K562 (cell line): ENCODE measurements around the gene EXOG. TPM values are rescaled to one million over a fixed set of nuclear protein-coding genes. Genes with fewer than 3 reads are reported as not detected.

Experiments used
- ATAC-seq: fragments of 200-7000 bp; cut with Tn5 transposase; 3 replicates; pipeline ENCODE4 v1.9.1; 2020; ENCODE audit warnings: moderate library complexity
- BruUV-seq: library from RNA; stranded (reverse); fragments of 400-500 nt; replicated peaks from 2 replicates; lab custom pipeline; 2021; lab: Mats Ljungman, UMichigan
- CTCF ChIA-PET: fragments of 300-600 bp; formaldehyde crosslinking; extraction: SDS; loops from one replicate; lab custom pipeline; 2021; ENCODE audit warnings: low intra/inter-chr PET ratio; lab: Yijun Ruan, JAX
- POLR2A ChIA-PET: fragments of 300-600, 350-650 bp; sonication (Branson Sonifier 250); formaldehyde crosslinking; extraction: SDS; loops from one replicate; lab custom pipeline; 2021; ENCODE audit warnings: antibody characterized with exemption, inconsistent platforms; lab: Yijun Ruan, JAX
- DNase-seq, 4 experiments: peaks; one replicate each; pipeline versions ENCODE4 v3.0.0 to v3.0.0-alpha.2; 2011 to 2018; ENCODE audit warnings: low spot score in 3 of 4, mixed read lengths in 3 of 4; ENCODE audit errors: extremely low read depth in 1 of 4
- FAIRE-seq: peaks from 2 replicates; lab custom pipeline; 2011; peaks lifted over from hg19 to GRCh38; lab: Jason Lieb, UNC
- H2AFZ ChIP-seq: 2 replicates; pipeline ENCODE4 v1.6.0; 2011; ENCODE audit warnings: low read depth, low read length, control low read depth, inconsistent platforms
- H3K27ac ChIP-seq: fragments of 200-600 bp; 3 replicates; pipeline ENCODE4 v1.8.0; 2011; ENCODE audit warnings: low read depth, mild to moderate bottlenecking, control low read depth, inconsistent platforms, low read length, moderate library complexity, mixed read lengths; ENCODE audit errors: extremely low read depth
- H3K27me3 ChIP-seq, 2 experiments: fragments of 300-600 bp in 1 of 2; 2 replicates in 1 of 2; 3 replicates in 1 of 2; pipeline versions ENCODE4 v1.6.0 to v1.8.0; 2011; ENCODE audit warnings: inconsistent platforms in 2 of 2, low read length in 2 of 2, mild to moderate bottlenecking in 1 of 2, mixed read lengths in 1 of 2, moderate library complexity in 1 of 2; ENCODE audit not compliant: control insufficient read depth in 2 of 2, insufficient read depth in 2 of 2
- H3K36me3 ChIP-seq: fragments of 300-600 bp; 3 replicates; pipeline ENCODE4 v1.8.0; 2011; ENCODE audit warnings: mild to moderate bottlenecking, low read length, inconsistent platforms; ENCODE audit not compliant: control insufficient read depth, insufficient read depth
- H3K4me1 ChIP-seq, 2 experiments: fragments of 200-600 bp in 1 of 2; replicated peaks in 1 of 2; 2 replicates in 1 of 2; 3 replicates in 1 of 2; pipeline versions ENCODE4 v1.5.1 to v1.8.0; 2011; ENCODE audit warnings: inconsistent platforms in 2 of 2, low read length in 2 of 2, mild to moderate bottlenecking in 1 of 2, mixed read lengths in 1 of 2, moderate library complexity in 1 of 2; ENCODE audit not compliant: control insufficient read depth in 2 of 2, insufficient read depth in 2 of 2
- H3K4me2 ChIP-seq: 2 replicates; pipeline ENCODE4 v1.6.1; 2011; ENCODE audit warnings: low read length, control low read depth, inconsistent platforms, mixed read lengths; ENCODE audit not compliant: insufficient read depth
- H3K4me3 ChIP-seq: fragments of 200-600 bp; sonication (generic), shearing (Covaris generic); 2 replicates; pipeline ENCODE4 v1.5.1; 2016; ENCODE audit warnings: control low read depth, inconsistent platforms
- H3K79me2 ChIP-seq: fragments of 200-600 bp; 3 replicates; pipeline ENCODE4 v1.8.0; 2011; ENCODE audit warnings: low read length, inconsistent platforms; ENCODE audit not compliant: control insufficient read depth, insufficient read depth
- H3K9ac ChIP-seq, 2 experiments: 2 replicates each; pipeline versions ENCODE4 v1.6.0 to v1.6.1; 2011; ENCODE audit warnings: low read depth in 2 of 2, low read length in 2 of 2, control low read depth in 1 of 2, inconsistent platforms in 1 of 2, mild to moderate bottlenecking in 1 of 2, mixed read lengths in 1 of 2; ENCODE audit not compliant: insufficient read depth in 1 of 2
- H3K9me1 ChIP-seq: one replicate; pipeline ENCODE4 v1.6.0; 2011; ENCODE audit warnings: inconsistent platforms, mild to moderate bottlenecking, low read length, moderate library complexity; ENCODE audit not compliant: control insufficient read depth, insufficient read depth
- H3K9me3 ChIP-seq: replicated peaks from 2 replicates; pipeline ENCODE4 v1.5.1; 2011; ENCODE audit warnings: low read depth, low read length, inconsistent platforms; ENCODE audit not compliant: control insufficient read depth, insufficient read depth
- H4K20me1 ChIP-seq: replicated peaks from 2 replicates; pipeline ENCODE4 v1.6.1; 2011; ENCODE audit warnings: low read length, inconsistent platforms, mixed read lengths; ENCODE audit not compliant: control insufficient read depth, insufficient read depth
- ARNT ChIP-seq, 2 experiments: fragments of 450-650 bp; IDR thresholded peaks; 2 replicates each; pipeline ENCODE4 v1.6.1; 2016; ENCODE audit warnings: mild to moderate bottlenecking in 1 of 2
- CCNT2 ChIP-seq: IDR thresholded peaks from 2 replicates; pipeline ENCODE4 v1.6.1; 2011; ENCODE audit warnings: borderline replicate concordance, low read depth, mild to moderate bottlenecking, moderate library complexity, mixed read lengths, low read length; ENCODE audit not compliant: insufficient read length; ENCODE audit errors: extremely low read depth
- GABPA ChIP-seq: fragments of 200-800 bp; sonication (Bioruptor generic); conservative IDR thresholded peaks from 2 replicates; pipeline ENCODE4 v1.6.1; 2016; ENCODE audit warnings: low read depth, missing genetic modification characterization, missing compliant biosample characterization
- JUND ChIP-seq, 2 experiments: IDR thresholded peaks; 2 replicates in 1 of 2; 3 replicates in 1 of 2; pipeline ENCODE4 v1.6.1; 2011; ENCODE audit warnings: borderline replicate concordance in 2 of 2, low read depth in 2 of 2, low read length in 2 of 2, improper control_type of control experiment in 1 of 2, missing biosample characterization in 1 of 2, missing genetic modification characterization in 1 of 2, missing genetic modification reagents in 1 of 2
- KAT8 ChIP-seq: fragments of 450-650 bp; IDR thresholded peaks from 2 replicates; pipeline ENCODE4 v1.6.1; 2016; ENCODE audit warnings: low read depth, mild to moderate bottlenecking
- LARP7 ChIP-seq: fragments of 450-650 bp; IDR thresholded peaks from 2 replicates; pipeline ENCODE4 v1.6.1; 2016
- MIER1 ChIP-seq: fragments of 450-650 bp; IDR thresholded peaks from 2 replicates; pipeline ENCODE4 v1.6.1; 2016; ENCODE audit warnings: antibody characterized with exemption, mild to moderate bottlenecking, low read depth
- NCOR1 ChIP-seq: fragments of 450-650 bp; IDR thresholded peaks from 2 replicates; pipeline ENCODE4 v1.6.1; 2016; ENCODE audit warnings: mild to moderate bottlenecking, moderate library complexity
- NFRKB ChIP-seq: fragments of 450-650 bp; IDR thresholded peaks from 2 replicates; pipeline ENCODE4 v1.6.1; 2016; ENCODE audit warnings: low read depth
- RAD51 ChIP-seq: fragments of 450-650 bp; IDR thresholded peaks from 2 replicates; pipeline ENCODE4 v1.7.1; 2016; ENCODE audit warnings: low read depth, mild to moderate bottlenecking, borderline replicate concordance
- SAFB2 ChIP-seq: fragments of 200-400 bp; formaldehyde crosslinking; IDR thresholded peaks from 2 replicates; pipeline ENCODE4 v1.6.1; 2018; ENCODE audit warnings: borderline replicate concordance, low read length, low read depth, moderate library complexity; ENCODE audit not compliant: severe bottlenecking
- ZFPM2 ChIP-seq: fragments of 250-450 bp; sonication (Bioruptor Pico); IDR thresholded peaks from 2 replicates; pipeline ENCODE4 v1.5.1; 2022; ENCODE audit warnings: mild to moderate bottlenecking
- ZNF197 ChIP-seq: fragments of 200-800 bp; sonication (Bioruptor generic); IDR thresholded peaks from 2 replicates; pipeline ENCODE4 v1.6.1; 2016; ENCODE audit warnings: low read depth, missing genetic modification characterization, missing compliant biosample characterization
- ZNF551 ChIP-seq: fragments of 250-450 bp; sonication (Bioruptor Pico); IDR thresholded peaks from 2 replicates; pipeline ENCODE4 v1.5.0; 2021; ENCODE audit warnings: mild to moderate bottlenecking, moderate library complexity
- WGBS: fragments of 100-300 bp; shearing (Covaris generic); methylation state at CpG from one replicate; pipeline ENCODE4 v1.1.6; 2016; ENCODE audit warnings: low coverage, mixed read lengths; ENCODE audit not compliant: insufficient coverage; ENCODE audit errors: missing lambda C conversion rate; 5-methylcytosine and 5-hydroxymethylcytosine counted together
- in situ Hi-C: fragments of 300-500 bp; cut with MboI; formaldehyde crosslinking; loops from 4 replicates; pipeline ENCODE4 v1.15.0; 2018; ENCODE audit warnings: inconsistent platforms, mixed read lengths
- intact Hi-C: fragments of 100-400 bp; cut with micrococcal nuclease; formaldehyde crosslinking; loops from 2 replicates; pipeline ENCODE4 v1.14.2; 2022
- polyA plus RNA-seq, 8 experiments: library from polyadenylated mRNA; depleted of rRNA in 4 of 8; stranded (reverse) in 5 of 8; unstranded in 3 of 8; fragments of >200 nt; fragmentation: Nextera tagmentation in 2 of 8; fragmentation: Illumina TruSeq in 1 of 8; extraction: Ambion mirVana in 2 of 8; extraction: Trizol in 1 of 8; gene quantifications; 2 replicates each; pipeline versions ENCODE4 v1.2.1 to v1.2.3, GENCODE V29; 2011 to 2014; ENCODE audit warnings: inconsistent platforms in 1 of 8, missing spikeins in 1 of 8
- total RNA-seq, 7 experiments: library from RNA; depleted of rRNA in 6 of 7; stranded (reverse); fragments of >200 nt in 6 of 7; fragmentation: Illumina TruSeq in 2 of 7; extraction: Trizol in 2 of 7; gene quantifications; 2 replicates each; pipeline versions ENCODE4 v1.2.1 to v1.2.3, GENCODE V29; 2011 to 2021; ENCODE audit warnings: low replicate concordance in 1 of 7
- TF ChIP-seq, protein P1 (sequence below): fragments of 450-650 bp; IDR thresholded peaks from 2 replicates; pipeline ENCODE4 v1.6.1; 2016
- TF ChIP-seq, protein P2 (sequence below): sonication (generic); formaldehyde crosslinking; IDR thresholded peaks from 2 replicates; pipeline ENCODE4 v1.9.0; 2022; ENCODE audit warnings: mild to moderate bottlenecking, missing genetic modification reagents

The EXOG gene
- total and polyA plus RNA-seq, 9 of the 15 experiments (the other 6 are each of a cell fraction or from before 2014, with no cell fraction given): 10.8 to 21.7 (median 14.8) TPM

DNA sequence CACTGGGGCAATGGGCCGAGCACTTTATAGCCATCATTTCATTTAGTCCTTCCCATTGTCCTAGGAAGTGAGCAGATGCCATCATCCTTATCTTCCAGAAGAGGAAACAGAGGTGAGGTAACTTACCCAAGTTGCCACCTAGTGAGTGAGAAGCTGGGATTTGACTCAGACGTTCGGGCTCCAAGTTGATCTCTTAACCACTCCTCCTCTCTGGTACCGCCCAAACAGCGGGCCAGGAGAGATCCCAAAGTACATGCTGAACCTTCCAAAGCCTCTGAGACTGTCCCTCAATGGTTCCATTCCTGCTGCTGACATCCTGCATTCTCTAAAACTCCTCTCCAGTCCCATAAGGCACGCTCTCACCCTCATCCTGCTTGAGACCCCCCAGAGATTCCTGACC is 56.2 kb downstream of the EXOG start:
- ChIA-PET POLR2A (no interaction called here), CTCF (no interaction called here)
- Histone ChIP-seq H3K9me3 (no peaks in the 10 kb centered on the region), H4K20me1 (no peaks in the 10 kb centered on the region; the same call in 1 of the 2 replicates), H3K9ac (no peak overlapping the region), H3K27me3 (peaks cover 46 to 61% of the 10 kb centered on the region in 2 experiments), H3K79me2 (no peaks in the 10 kb centered on the region), H3K36me3 (no peaks in the 10 kb centered on the region), H3K4me2 (no peak overlapping the region), H3K27ac (no peak overlapping the region)
- WGBS: 0% methylated on average over 6 of the region's 6 CpGs
- no peak for DNase-seq
- in situ Hi-C loops: no loop called here
- no peak for TF ChIP-seq JUND (IDR thresholded peaks at IDR 0.05; ENCODE audit: borderline replicate concordance, low read depth, low read length)
- TF ChIP-seq JUND (tag; IDR thresholded peaks at IDR 0.05; ENCODE audit: borderline replicate concordance, low read depth, low read length): no peak
- no peak for TF ChIP-seq GABPA (tag)
- TF ChIP-seq ZNF551 (CRISPR knock-in tag): no peak
- TF ChIP-seq ZNF197 (CRISPR knock-in tag): no peak
- TF ChIP-seq, all 486 proteins: peak for 0
- ATAC-seq (no peak), FAIRE-seq (no peak)
- Histone ChIP-seq H3K4me3 (no peak overlapping the region), H3K4me1 (no peaks in the 10 kb centered on the region; a peak in 1 of 5 replicates), H2AFZ (no peak overlapping the region), H3K9me1 (no peaks in the 10 kb centered on the region)
- intact Hi-C loops: no loop called here
- BruUV-seq: no TSS peak

DNA sequence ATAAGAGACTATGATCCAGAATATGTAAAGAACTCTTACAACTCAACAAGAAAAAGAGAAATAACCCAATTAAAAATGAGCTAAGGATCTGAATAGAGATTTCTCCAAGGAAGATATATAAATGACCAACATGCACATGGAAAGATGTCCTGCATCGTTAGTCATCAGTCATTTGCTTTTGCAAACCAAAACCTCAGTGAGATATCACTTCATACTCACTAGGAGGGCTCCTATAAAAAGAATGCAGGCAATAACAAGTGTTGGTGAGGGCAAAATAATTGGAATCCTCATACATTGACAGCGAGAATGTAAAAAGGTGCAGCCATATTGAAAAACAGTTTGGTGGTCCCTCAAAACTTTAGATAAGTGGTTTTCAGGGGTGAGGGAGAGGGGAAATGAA is 56.9 kb downstream of the EXOG start:
- Histone ChIP-seq H3K79me2 (no peaks in the 10 kb centered on the region), H3K27ac (no peak overlapping the region), H3K4me1 (no peaks in the 10 kb centered on the region; a peak in 1 of 5 replicates), H3K9ac (no peak overlapping the region), H4K20me1 (no peaks in the 10 kb centered on the region; the same call in 1 of the 2 replicates), H3K4me2 (no peak overlapping the region), H3K4me3 (no peak overlapping the region), H3K9me3 (no peaks in the 10 kb centered on the region), H3K36me3 (no peaks in the 10 kb centered on the region), H3K9me1 (no peaks in the 10 kb centered on the region), H2AFZ (no peak overlapping the region), H3K27me3 (peaks cover 39 to 55% of the 10 kb centered on the region in 2 experiments)
- WGBS: 0% methylated on average over 2 of the region's 2 CpGs
- in situ Hi-C loops (no loop called here), intact Hi-C loops (no loop called here)
- DNase-seq (no peak), ATAC-seq (no peak), FAIRE-seq (no peak)
- POLR2A ChIA-PET: interaction anchor here (0.8 to 2.3 kb wide), 2 partner anchors 9 to 10 kb away, joined by 3 to 15 read pairs; no protein-coding TSS in a partner anchor
- BruUV-seq: no TSS peak
- CTCF ChIA-PET: no interaction called here
- no peak for TF ChIP-seq KAT8
- TF ChIP-seq MIER1: no peak
- no peak for TF ChIP-seq ARNT (IDR thresholded peaks at IDR 0.05)
- TF ChIP-seq, protein P1, sequence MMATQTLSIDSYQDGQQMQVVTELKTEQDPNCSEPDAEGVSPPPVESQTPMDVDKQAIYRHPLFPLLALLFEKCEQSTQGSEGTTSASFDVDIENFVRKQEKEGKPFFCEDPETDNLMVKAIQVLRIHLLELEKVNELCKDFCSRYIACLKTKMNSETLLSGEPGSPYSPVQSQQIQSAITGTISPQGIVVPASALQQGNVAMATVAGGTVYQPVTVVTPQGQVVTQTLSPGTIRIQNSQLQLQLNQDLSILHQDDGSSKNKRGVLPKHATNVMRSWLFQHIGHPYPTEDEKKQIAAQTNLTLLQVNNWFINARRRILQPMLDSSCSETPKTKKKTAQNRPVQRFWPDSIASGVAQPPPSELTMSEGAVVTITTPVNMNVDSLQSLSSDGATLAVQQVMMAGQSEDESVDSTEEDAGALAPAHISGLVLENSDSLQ: no peak
- no peak for TF ChIP-seq CCNT2
- TF ChIP-seq NFRKB: no peak
- no peak for TF ChIP-seq ZFPM2 (CRISPR knock-in tag)
- no peak for TF ChIP-seq RAD51
- TF ChIP-seq, protein P2, sequence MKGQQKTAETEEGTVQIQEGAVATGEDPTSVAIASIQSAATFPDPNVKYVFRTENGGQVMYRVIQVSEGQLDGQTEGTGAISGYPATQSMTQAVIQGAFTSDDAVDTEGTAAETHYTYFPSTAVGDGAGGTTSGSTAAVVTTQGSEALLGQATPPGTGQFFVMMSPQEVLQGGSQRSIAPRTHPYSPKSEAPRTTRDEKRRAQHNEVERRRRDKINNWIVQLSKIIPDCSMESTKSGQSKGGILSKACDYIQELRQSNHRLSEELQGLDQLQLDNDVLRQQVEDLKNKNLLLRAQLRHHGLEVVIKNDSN (CRISPR knock-in tag): no peak
- TF ChIP-seq SAFB2: no peak
- TF ChIP-seq LARP7: no peak
- no peak for TF ChIP-seq NCOR1
